T47D (cell line): ENCODE data around the gene CTRB1.
A peak's percentile ranks its signal among the peaks of the same experiment; 100 is the strongest.

Experiments used
- DNase-seq, 2 experiments: peaks; one replicate each; pipeline versions ENCODE4 v3.0.0 to v3.0.0-alpha.2; 2011 to 2012; ENCODE audit warnings: low read depth in 1 of 2, low spot score in 1 of 2
- JUND ChIP-seq: IDR thresholded peaks from 2 replicates; pipeline ENCODE4 v1.6.1; 2012; ENCODE audit warnings: low read depth
- in situ Hi-C: cut with HindIII; loops from 2 replicates; pipeline ENCODE4 v1.10.0; 2016; ENCODE audit warnings: low sequenced_read_pairs, low pct_unique_long_range_greater_than_20kb

Gene CTRB1

DNA sequence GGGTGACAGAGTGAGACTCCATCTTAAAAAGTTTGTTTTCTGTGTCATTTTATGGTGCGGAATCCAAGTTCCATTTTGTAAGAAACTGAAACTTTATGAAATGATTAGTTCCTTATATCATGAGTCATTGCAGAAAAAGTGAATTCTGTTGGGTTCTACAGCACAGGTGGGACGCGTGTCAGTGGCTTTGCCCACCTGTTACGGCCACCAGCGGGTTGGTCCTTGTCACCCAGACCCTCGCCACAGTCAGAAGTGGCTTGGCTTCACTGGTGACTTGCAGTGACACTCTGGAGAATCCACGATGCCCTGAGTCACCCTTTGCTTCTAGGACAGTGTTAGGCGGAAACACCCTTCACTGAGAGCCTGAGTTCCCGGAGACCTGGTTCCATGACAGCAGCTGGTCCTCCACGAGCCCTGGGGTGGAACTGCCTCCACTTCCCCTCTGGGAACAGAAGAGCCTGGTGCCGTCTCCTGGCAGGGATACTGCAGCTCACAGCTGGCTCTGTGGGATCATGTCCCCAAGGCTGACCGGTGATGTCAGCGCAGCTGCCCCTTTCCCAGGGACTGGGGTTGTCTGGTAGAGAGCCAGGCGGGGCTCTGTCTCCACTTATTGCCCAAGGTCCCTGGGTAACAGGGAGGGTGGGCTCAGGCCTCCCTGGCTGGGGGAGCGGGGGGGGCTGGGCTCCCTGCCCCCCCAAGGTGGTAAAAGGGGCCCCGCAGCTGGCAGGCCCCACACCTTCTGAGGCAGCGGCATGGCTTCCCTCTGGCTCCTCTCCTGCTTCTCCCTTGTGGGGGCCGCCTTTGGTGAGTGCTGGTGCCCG is at the start of gene CTRB1:
Gene CTRB1, plus strand, starts transcription at position 733 of the 821 bp plus-strand sequence. Its CDS starts 20 bp downstream, at position 753.
- no peak for TF ChIP-seq JUND
- in situ Hi-C loops, result no loop called here
- no peak for DNase-seq

DNA sequence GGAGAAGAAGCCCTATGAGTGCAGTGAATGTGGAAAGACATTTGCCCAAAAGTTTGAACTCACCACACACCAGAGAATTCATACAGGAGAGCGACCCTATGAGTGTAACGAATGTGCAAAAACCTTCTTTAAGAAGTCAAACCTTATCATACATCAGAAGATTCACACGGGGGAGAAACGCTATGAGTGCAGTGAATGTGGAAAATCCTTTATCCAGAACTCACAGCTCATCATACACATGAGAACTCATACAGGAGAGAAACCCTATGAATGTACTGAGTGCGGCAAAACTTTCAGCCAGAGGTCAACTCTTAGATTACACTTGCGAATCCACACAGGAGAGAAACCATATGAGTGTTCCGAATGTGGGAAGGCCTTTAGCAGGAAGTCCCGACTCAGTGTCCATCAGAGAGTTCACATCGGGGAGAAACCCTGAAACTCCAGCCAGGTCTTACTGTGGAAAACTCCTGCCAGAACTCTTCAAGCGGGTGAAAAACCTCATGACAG is 48.8 kb upstream of the CTRB1 start:
- TF ChIP-seq JUND, result no peak
- in situ Hi-C loops, result no loop called here
- no peak for DNase-seq

DNA sequence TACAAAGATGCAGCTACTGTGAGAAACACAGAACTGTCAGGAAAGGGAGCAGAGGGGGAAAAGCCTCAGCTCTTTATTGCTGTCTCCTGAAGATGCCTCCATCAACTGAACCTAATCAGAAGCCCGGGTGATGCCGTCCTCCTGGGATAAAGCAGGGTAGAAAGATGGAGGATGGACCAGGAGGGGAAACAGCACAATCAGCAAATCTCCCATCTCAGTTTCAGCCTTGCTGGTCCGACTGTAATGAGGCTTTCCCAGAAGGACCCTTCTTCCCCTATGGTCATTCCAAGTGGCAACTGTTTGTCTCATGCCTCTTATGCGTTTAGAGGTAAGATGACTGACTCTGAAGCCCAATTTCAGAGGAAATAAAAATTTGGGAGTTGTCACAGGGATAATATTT is 46.2 kb upstream of the CTRB1 start:
- in situ Hi-C loops, result no loop called here
- no peak for TF ChIP-seq JUND
- no peak for DNase-seq

DNA sequence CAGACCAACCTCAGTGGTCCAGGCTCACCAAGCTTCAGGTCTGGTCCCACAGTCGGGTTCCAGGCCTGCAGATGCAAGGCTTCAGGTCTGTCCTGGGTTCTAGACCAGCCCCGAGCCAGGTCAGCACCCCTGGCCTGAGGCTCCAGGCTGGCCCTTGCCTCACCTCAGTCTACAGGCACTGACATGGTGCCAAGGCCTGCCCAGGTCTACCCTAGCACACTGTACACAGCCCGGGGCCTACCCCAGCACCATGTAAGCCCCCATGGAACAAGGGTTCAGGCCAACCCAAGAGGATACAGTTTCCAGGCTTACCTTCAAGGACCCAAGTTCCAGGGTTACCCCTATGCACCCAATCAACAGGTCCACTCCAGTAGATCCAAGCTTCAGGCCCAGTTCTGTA is 43.7 kb upstream of the CTRB1 start:
- in situ Hi-C loops, result no loop called here
- no peak for DNase-seq
- no peak for TF ChIP-seq JUND

DNA sequence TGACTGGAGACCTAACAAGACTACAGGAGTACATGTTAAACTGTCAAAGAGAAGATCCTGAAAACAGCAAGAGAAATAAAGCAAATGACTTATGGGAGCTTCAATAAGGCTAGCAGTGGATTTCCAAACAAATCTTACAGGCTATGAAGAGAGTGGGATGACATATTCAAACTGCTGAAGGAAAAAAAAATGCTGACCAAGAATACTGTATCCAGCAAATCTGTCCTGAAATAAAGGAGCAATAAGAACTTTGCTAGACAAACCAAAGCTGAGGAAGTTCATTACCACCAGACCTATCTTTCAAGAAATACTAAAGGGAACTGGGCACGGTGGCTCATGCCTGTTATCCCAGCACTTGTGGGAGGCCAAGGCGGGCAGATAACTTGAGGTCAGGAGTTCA is 41.9 kb upstream of the CTRB1 start:
- DNase-seq, result no peak
- TF ChIP-seq JUND, result no peak
- in situ Hi-C loops, result no loop called here

DNA sequence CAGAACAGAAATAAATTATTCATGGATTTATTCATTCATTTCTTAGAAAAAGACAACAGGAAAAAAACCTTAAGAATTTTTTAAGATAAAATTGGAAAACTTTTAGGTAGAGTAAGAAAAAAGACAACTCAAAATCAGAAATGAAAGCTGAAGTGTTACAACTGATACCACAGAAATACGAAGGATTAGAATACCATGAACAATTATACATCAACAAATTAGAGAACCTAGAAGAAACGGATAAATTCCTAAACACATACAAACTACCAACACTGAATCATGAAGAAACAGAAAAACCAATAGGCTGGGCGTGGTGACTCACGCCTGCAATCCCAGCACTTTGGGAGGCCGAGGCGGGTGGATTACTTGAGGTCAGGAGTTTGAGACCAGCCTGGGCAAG is 39.6 kb upstream of the CTRB1 start:
- TF ChIP-seq JUND, result no peak
- in situ Hi-C loops, result no loop called here
- DNase-seq, result no peak

DNA sequence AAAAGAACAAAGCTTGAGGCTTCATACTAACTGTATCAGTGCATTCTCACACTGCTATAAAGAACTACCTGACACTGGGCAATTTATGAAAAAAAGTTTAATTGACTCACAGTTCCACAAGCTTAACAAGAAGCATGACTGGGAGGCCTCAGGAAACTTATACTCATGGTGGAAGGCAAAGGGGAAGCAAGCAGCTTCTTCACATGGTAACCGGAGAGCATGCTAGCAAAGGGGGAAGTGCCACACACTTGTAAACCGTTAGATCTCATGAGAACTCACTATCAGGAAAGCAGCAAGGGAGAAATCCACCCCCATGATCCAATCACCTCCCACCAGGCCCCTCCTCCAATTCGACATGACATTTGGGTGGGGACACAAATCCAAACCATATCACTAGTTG is 37.2 kb upstream of the CTRB1 start:
- no peak for DNase-seq
- TF ChIP-seq JUND, result no peak
- in situ Hi-C loops, result no loop called here

DNA sequence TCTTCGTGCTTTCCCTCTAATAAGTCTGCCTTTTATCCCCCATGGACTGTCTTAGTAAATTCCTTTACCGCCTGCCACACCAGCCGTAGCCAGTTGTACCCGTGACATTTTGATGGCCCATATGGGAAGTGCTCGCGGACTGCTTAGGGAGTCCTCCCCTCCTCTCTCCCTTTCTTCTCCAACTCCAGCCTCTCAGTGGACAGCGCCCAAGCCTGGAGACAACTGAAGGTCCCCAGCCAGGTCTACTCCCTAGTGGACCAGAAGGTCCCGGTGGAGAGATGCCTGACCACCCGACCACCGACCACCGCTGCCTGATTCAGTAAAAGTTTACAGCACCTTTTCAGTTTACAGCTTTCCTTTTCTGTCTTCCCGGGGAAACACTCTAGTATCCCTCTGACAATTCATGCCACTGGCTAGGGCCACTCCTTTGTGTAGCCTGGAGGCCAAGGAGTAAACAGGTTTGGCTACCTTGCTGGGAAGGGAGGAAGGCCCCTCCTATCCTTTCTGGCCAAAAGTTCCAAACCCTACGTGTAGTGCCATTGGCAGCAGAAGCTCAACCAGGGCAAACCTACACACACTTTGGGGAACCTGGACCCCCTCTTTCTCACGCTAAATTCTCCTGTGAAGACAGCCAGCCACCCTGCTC is 29.8 kb upstream of the CTRB1 start:
- no peak for TF ChIP-seq JUND
- in situ Hi-C loops, result no loop called here

DNA sequence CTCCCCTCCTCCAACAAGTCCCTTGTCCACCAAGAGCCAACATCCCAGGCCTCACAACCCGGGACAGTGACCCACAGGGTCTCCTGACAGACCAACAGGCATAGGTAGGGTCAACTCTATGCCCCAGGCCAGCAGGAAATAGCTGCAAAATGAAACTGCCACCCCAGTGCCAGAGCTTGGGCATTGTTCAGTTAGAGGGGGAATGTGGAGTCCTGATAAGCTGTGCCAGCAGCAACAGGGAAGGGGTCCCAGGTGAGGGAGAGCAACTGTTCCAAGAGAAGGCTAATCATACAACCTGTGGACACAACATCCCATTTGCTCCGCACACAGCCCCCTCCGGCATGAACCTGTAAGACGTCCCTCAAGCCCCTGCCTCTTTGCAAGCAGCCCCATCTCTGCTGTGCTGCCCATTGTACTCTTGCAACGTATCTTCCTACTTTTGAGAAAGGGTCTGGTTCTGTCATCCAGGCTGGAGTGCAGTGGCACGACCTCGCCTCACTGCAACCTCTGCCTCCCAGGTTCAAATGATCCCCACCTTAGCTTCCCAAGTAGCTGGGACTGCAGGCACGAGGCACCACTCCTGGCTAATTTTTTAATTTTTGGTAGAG is 29.0 kb upstream of the CTRB1 start:
- no peak for TF ChIP-seq JUND
- no peak for DNase-seq
- in situ Hi-C loops, result no loop called here

More for the DNA sequence above, 29.8 kb upstream of the CTRB1 start:
- DNase-seq, result peak; percentile 69 to 86

DNA sequence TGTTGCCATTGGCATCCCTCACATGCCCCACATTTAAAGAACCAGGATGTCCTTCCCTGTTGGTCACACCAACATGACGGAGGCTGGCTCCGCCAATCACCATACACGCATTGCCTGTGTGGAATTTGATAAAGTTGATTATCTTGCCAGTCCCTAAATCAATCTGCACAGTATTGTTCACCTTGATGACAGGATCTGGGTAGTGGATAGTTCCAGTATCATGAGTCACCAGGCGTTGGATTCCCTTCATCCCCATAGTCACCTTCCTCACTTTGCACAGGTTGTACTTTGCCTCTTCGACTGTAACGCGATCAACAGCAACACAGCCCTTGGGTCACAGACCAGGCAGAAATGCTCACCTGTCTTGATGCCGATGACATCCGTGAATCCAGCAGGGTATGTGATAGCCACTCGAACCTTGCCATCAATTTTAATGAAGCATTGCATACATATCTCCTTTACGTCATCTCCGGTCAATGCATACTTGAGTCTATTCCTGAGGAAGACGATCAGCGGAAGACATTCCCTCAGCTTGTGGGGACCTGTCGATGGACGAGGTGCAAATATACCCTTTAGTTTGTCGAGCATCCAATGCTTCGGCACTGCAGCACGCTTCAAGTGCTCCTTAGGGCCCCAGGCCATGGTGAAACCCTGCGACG is 26.1 kb upstream of the CTRB1 start:
- TF ChIP-seq JUND, result no peak
- in situ Hi-C loops, result no loop called here
- DNase-seq, result no peak

DNA sequence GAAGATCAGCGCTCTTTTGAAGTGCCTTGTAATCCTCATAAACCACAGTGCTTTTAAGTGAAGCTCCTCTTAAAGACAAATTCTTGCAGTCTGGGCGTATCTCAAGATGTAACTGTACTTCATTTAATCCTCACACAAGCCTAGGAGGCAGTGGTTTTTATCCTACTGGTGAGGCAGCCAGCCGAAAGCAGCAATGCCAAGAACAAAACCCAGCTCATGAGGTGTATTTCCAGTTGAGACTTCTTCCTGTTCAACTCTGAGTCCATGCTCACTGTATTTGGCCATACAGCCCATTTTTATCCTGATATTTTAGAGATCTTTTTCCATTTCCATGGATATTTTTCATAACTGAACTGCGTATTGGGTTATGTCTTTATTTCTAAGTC is 25.5 kb upstream of the CTRB1 start:
- no peak for DNase-seq
- in situ Hi-C loops, result no loop called here
- TF ChIP-seq JUND, result no peak

DNA sequence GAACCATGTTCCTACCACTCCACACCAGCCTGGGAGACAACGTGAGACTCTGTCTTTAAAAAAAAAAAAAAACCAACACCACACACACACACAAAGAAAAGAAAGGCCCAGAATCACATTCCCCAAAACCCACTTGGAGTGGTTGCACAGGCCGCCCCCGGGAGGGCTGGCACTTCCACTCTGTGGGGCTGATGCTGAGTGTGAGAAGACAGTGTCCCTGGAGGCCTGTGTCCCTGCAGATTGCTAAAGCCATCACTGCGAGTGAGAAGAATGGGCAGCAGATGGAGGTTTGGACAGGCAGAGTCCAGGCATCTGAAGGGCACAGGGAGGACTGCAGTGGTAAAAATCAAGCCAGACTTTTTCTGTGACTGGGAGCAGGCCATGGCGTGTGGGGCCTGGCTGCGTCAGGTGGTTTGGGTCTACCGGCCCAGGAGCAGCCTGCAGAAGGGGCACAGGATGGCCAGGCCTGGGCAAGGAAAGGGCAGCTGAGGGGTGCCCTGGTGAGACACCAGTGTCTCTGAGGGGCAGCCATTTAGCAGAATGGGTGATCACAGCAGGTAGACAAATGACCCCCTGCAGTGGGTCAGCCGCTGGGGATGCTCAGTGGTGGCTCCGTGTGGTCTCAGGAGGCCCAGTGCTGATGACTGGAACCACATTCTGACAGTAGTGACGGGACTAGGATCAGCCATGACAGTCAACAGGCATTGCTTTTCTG is 24.9 kb upstream of the CTRB1 start:
- in situ Hi-C loops, result no loop called here
- TF ChIP-seq JUND, result no peak
- no peak for DNase-seq
